HG02610 (cell line): ENCODE results near the gene LIN28B.

Experiments used
- ATAC-seq: cut with Tn5 transposase; IDR thresholded peaks from one replicate; pipeline ENCODE4 v1.9.1; 2021; ENCODE audit warnings: mild to moderate bottlenecking, moderate library complexity; ENCODE audit not compliant: unreplicated experiment

The LIN28B gene

DNA sequence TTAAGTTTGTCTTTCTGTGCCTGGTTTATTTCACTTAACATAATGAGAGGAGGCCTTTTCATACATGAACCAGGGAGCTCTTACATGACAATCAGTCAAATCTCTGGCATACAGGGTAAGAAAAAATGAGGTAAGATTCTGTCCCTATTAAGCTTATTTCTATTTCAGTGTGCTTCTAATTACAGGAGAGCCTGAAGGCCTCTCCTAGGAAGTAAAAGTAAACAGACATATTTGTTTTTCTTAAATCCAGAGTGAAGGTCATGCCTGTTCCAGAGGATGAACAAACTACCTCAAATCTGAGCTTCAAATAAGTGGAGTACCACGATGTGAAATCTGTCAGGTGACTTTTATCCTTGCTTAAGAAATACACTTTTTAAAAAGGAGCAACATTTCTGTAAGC, 150.3 kb downstream of the LIN28B start:
- no peak for ATAC-seq

GRCh38 chr6:105108631-105109262, 151.8 kb downstream of the LIN28B start:
- no peak for ATAC-seq

DNA sequence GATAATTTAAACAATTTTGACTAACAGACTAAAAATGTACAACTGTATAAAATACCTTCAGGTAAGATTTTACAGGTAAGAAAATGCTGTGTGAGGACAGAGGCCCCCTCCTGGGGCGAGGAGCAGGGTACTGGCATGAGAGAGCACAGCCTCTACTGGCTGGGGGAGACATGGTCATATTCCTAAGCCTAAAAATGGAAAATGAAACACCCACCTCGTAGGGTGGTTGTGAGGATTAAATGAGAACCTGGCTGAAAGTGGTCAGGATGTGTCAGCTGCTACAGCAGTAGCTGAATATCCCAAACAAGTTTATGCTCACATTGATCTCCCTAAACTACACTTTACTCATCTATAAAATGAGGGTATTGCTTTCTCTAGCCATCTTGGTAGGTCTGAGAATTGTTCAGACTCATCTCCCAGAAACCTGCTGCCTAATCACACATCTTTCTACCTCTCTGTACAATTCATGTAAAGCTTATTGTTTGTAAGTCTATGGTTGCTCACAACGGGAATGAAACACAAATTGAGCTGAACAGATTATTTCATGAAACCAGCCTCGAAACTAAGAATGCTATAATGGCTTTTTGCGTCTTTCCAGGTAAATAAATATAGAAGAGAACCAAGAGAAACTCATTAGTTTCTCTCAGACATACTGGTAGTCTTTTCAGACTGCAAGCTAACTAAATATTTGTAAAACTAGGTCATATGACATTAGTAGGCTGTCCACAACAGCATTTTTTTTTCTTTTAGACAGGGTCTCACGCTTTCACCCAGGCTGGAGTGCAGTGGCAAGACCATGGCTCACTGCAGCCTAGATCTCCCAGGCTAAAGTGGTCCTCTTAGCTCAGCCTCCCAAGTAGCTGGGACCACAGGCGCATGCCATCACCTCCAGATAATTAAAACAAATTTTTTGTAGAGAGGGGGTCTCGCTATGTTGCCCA, 153.3 kb downstream of the LIN28B start:
- no peak for ATAC-seq

- ATAC-seq = no peak
These were observed 154.2 kb downstream of the LIN28B start for GRCh38 chr6:105111105-105111504.

- no peak for ATAC-seq
These were observed 155.0 kb downstream of the LIN28B start for GRCh38 chr6:105111871-105112270.

DNA sequence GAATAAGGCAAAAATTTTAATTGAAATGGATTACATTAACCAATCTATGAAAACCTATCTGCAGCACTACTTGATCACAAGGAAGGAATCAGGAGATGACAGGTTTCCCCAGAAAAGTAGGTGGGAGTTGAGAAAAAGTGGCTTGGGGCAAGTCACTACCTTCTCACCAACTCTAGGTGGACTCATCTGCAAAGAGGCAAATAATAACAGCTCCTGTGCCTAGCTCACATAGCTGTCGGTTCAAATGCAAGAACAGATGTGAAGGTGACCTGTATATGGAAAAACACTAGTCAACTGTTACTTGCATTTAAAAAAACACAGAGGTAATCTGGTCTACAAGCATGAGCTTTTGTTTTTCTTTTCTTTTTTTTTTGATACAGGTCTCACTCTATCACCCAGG, 155.7 kb downstream of the LIN28B start:
- ATAC-seq = no peak

DNA sequence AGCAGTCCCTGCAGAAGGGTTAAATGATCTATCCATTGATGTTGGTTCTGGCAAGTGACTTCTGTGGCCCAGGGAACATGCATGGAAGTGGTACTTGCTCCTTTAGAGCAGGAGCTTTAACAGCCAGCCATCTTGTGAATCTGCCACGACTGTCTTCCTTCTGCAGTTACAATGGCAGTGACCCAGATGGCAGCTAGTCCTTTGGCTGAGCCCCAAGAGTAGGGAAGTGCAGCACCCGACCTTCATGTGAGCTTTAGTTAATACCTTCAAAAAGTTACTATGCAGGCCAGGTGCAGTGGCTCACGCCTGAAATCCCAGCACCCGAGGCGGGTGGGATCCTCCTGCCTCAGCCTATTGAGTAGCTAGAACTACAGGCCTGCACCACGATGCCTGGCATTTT, 156.5 kb downstream of the LIN28B start:
- no peak for ATAC-seq

GRCh38 chr6:105116150-105116549, 159.2 kb downstream of the LIN28B start:
- no peak for ATAC-seq

GRCh38 chr6:105120570-105120969, 163.7 kb downstream of the LIN28B start:
- no peak for ATAC-seq

DNA sequence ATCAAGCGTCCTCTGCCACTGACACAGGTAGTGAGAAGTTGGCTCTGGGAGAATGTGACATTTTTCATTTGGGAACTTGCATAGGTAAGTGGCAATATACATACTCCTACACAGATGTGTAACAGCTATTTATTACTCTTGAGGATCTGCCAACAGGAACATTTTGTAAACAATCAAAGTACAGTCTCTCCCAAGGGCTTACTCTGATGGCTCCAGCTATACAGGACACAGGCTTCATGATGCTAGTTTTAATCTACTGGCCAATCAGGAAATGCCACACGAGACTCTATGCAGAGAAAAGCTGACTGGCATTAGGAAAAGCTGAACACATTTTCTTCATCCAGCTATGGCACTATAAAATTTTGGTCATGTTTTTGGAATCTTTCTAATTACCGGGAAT, 165.1 kb downstream of the LIN28B start:
- no peak for ATAC-seq

GRCh38 chr6:105122717-105123116, 165.8 kb downstream of the LIN28B start:
- ATAC-seq = no peak
